WI38 (cell line): Measurements from ENCODE around the gene PNMA1.

ENCODE experiments used
- H3K4me3 ChIP-seq: 2 replicates; pipeline ENCODE4 v1.5.1; 2011; ENCODE audit warnings: low read depth, mild to moderate bottlenecking, control low read depth, low read length
- CTCF ChIP-seq: IDR thresholded peaks from 2 replicates; pipeline ENCODE4 v1.5.1; 2012; ENCODE audit warnings: low read depth, mild to moderate bottlenecking, control low read depth, low read length

The PNMA1 gene

GRCh38 chr14:73678698-73679097 is 35.5 kb downstream of the PNMA1 start:
- TF ChIP-seq CTCF: no peak
- H3K4me3 ChIP-seq: no peak overlapping the region

- TF ChIP-seq CTCF: no peak
- no peak overlapping the region for H3K4me3 ChIP-seq
These were observed 39.2 kb downstream of the PNMA1 start for GRCh38 chr14:73674986-73675385.

- H3K4me3 ChIP-seq: no peak overlapping the region
- TF ChIP-seq CTCF: no peak
These were observed 46.3 kb downstream of the PNMA1 start for GRCh38 chr14:73667854-73668253.

GRCh38 chr14:73666583-73666982 is 47.6 kb downstream of the PNMA1 start:
- no peak for TF ChIP-seq CTCF
- no peak overlapping the region for H3K4me3 ChIP-seq

- no peak overlapping the region for H3K4me3 ChIP-seq
- no peak for TF ChIP-seq CTCF
These were observed 49.1 kb downstream of the PNMA1 start for GRCh38 chr14:73665130-73665529.

GRCh38 chr14:73663548-73664212 is 50.5 kb downstream of the PNMA1 start:
- no peak for TF ChIP-seq CTCF
- H3K4me3 ChIP-seq: no peak overlapping the region

- no peak overlapping the region for H3K4me3 ChIP-seq
- TF ChIP-seq CTCF: peak; percentile 68
These were observed 51.7 kb downstream of the PNMA1 start for GRCh38 chr14:73662487-73662943.
